SK-MEL-5 (cell line): ENCODE data around the gene ZFP64. TPM values are rescaled to one million over a fixed set of nuclear protein-coding genes. Genes with fewer than 3 reads are reported as not detected.
"Not testable (repeated sequence)": the region's sequence is repeated elsewhere in the genome, so short reads cannot be mapped to it uniquely, and the experiment has no call there.

Experiments
- DNase-seq: peaks from one replicate; pipeline ENCODE4 v3.0.0-alpha.2; 2016; ENCODE audit warnings: low read depth, low spot score
- in situ Hi-C: cut with HindIII; loops from 2 replicates; pipeline ENCODE4 v1.10.0; 2016; ENCODE audit warnings: low sequenced_read_pairs, high pct_unique_total_duplicates, low pct_unique_long_range_greater_than_20kb
- total RNA-seq: library from RNA; depleted of rRNA; stranded (reverse); fragments of >200 nt; shearing (Covaris generic); gene quantifications from 2 replicates; pipeline ENCODE4 v1.2.3, GENCODE V29; 2014

ZFP64 gene
- total RNA-seq, 1 experiment from 2014 or later: 8.4 TPM

- in situ Hi-C loops: no loop called here
- DNase-seq: no peak
Measured at GRCh38 chr20:52210037-52210990, 18.7 kb upstream of the ZFP64 start.

DNA sequence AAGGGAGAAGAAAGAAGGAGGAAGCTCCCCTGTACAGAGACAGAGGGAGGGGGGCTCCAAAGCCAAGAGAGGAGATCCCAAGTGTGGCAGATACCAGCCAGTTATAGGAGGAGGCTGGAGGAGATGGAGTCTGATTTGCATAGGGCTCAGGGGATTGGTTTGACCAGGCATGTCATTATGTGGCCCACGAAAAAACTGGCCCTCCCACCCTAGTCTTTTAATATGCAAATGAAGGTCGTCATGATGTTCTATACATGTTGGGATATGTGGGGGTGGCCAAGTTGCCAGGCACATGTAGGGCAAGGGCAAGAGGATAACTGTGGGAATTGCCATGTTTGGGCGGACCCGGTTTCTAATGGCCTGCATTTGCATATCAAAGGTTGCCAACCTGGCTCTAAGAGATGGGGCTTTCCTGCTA lies 17.6 kb upstream of the ZFP64 start:
- in situ Hi-C loops: no loop called here
- no peak for DNase-seq

- in situ Hi-C loops: no loop called here
- DNase-seq: no peak
Measured at GRCh38 chr20:52207020-52207810, 15.6 kb upstream of the ZFP64 start.

- DNase-seq: peak; percentile 13
- in situ Hi-C loops: no loop called here
Measured at GRCh38 chr20:52204136-52204535, 12.6 kb upstream of the ZFP64 start.

DNA sequence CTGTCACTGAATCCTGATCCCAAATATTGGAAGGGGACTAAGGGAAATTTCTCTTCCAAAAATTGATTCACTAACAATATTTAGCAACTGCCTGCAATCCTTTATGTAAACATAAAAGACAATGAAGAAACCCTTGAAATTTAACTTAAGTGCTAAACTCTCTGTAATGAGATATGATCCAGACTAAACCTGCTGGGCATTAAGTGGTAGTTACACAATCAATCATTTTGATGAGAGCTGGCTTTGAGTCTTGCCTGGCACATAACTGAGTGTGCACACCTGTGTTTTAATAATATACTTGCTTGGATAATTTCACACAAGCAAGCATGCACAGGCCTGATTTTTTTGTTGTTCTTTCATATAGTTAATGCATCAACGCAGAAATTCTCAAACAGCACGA lies 9.8 kb upstream of the ZFP64 start:
- in situ Hi-C loops: no loop called here
- no peak for DNase-seq

DNA sequence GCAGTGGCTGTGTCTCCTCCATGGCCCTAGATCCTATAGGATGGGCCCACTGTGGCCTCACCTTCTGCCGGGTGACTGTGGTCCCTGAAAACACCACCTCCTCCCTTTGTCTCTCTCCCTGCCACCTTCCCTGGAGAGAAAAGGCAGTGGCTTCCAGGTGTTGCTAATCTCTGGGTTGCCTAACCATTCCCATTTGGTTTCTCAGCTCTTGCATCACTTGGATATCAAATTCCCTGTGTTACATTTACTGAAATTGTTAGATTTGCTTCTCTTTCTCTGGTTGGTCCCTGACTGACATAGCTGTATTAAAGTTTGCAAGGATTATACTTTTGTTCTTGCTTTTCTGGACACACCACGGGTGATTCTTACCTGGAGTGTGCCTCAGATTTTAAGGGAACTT lies 9.3 kb upstream of the ZFP64 start:
- no peak for DNase-seq
- in situ Hi-C loops: no loop called here

DNA sequence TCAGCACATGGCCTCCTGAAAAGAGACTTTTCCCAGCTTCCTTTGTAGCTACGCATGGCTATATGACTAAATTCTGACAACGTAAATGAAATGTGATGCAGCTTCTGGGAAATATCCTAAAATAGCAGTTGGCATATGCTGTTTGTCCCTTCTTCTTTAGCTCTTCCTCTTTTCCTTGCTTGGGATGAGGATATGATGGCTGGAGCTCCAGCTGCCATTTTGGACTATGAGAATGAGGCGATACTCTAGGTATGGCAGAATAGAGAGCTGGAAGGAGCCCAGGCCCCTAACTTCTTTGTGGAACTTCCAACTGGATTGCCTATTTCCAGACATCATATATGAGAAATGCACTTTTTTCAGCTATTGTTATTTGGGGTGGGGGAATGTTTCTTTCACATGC lies 5.3 kb upstream of the ZFP64 start:
- no peak for DNase-seq
- in situ Hi-C loops: no loop called here

DNA sequence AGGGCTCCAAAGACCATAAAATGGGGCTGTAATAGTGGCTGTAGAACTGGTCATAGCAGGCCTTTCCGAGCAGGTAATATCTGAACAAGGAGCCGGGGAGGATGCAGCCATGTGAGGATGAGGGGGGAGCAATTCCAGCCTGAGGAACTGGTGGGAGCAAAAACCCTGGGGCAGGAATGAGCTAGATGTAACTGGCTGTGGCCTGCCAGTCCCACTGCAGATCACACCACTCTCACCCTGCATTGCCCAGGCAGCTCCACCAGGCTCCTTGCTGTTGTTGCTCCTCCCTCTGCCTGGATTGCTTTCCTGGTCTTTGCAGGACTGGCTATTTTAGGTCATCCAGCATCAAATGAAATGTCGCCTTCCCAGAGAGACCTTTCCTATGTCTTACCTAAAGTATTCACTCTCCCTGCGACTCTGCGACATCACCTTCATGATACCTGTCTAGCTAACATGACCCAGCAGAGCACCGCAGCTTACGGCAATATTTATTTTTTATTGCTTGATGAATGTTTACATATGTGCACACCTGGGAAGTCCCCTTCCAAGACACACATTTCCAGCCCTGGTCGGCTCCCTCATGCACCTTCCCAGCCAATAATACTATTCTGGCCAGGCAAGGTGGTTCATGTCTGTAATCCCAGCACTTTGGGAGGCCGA lies 2.4 kb upstream of the ZFP64 start:
- DNase-seq: no peak
- in situ Hi-C loops: no loop called here

DNA sequence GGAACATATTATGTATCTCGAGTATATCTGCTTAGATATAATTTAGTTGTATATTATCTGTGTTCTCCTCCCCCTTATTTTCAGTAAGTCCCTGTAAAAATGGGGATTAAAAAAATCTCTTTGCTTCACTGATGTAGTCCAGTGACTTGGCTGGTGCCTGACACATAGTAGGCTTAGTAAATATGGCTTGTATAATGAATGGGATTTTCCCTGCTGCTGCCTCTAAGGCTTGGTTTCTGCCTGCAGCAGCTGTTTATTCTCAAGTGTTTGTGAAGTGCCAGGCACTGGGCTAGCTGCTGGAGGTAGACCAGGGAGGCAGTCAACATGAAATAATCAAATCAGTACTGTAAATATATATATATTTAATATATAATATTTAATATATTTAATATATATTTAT lies 1.6 kb upstream of the ZFP64 start:
- DNase-seq: no peak
- in situ Hi-C loops: no loop called here

- in situ Hi-C loops, DNase-seq: not testable (repeated sequence)
Measured at GRCh38 chr20:52192719-52193007, 1.1 kb upstream of the ZFP64 start.

- in situ Hi-C loops: no loop called here
- peak; percentile 56 for DNase-seq
Measured at GRCh38 chr20:52191916-52192718, 538 bp upstream of the ZFP64 start.

GRCh38 chr20:52190437-52191131 lies 995 bp downstream of the ZFP64 start:
- in situ Hi-C loops: no loop called here
- DNase-seq: peak; percentile 54

DNA sequence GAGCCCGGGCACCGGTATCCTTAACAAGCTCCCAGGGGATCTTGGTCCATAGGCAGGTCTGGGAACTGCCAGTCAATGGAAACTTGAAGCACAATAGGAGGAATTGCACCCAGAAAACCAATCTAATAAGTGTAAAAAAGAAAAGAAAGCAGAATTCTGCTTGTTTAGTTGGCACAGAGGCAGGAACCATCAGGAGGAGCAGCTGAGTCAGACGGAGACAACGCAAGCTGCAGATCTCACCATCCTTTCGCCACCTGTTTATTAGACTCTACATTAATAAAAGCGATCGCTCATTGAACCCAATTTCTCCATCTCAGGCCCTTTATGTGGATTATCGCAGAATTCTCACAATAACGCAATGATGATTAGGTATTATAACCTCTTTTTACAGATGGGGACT lies 9.8 kb downstream of the ZFP64 start:
- in situ Hi-C loops: no loop called here
- no peak for DNase-seq

DNA sequence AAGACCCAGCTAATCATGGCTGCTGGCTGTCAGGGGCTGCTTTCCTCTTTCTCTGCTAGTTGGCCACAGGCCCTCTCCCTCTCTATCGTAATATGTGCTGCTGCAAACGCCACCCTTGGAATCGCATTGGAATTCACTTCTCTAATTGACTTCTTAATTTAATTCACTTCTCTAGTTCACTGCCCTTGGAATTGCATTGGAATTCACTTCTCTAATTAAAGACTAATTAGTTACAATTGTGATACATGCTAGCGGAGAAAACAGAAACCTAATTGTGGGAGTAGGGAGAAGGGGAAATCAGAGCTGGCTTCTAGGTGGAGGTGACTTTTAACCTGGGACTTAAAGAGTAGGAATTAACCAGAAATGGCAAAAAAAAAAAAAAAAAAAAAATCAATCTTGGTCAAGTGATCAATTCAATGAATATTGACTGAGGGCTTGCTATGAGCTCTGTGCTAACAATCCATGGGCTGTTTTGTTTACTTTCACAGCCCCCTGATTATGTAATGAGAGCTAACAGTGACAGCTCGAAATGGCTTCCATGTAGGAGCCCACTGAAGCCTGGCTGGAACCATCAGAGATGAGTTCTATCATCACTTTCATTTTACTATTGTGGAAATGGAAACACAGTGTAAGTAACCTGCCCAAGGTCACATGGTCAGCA lies 11.3 kb downstream of the ZFP64 start:
- in situ Hi-C loops: no loop called here
- no peak for DNase-seq

DNA sequence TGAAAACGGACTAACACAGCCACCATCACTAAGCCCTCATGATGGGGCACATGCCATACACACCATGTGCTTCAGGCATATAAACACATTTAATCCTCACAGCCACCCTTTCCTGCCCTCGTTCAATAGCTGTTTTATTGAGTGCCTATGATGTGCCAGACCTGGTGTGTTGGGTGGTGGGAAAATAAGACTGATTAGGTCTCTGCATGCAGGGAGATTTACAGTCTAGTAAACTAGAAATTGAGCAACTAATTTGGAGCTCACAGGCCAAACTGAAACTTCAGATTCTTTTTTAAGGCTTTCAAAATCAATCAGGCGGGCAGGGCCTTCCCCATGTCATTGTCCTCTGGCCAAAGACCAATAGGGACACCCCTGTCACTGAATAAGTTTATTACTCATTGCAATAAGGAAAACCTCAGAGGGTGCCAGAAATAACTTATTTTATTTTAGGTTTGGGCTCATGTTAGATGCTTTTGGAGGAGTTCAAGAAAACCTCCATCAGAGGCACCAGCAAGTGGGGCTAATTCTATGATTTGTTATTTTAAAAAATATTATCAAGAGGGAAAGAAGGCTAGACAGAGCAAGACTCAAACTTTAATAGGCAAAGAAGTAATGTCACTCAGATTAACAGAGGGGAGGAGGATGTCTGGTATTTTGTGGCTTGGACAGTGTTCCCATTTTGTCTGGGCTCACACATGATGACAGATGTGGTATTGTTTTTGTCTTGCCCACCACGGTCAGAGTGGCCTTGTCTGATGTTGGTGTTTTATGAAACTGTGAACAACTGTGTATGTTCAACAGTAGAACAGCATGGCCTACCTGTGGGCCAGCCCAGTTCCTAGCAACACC lies 12.0 kb downstream of the ZFP64 start:
- in situ Hi-C loops: no loop called here
- DNase-seq: no peak

- no peak for DNase-seq
- in situ Hi-C loops: no loop called here
Measured at GRCh38 chr20:52178691-52179090, 12.9 kb downstream of the ZFP64 start.
